ENCODE measurements around the gene CCNI2. TPM values are rescaled to one million over a fixed set of nuclear protein-coding genes. Genes with fewer than 3 reads are reported as not detected.

CCNI2 gene
- polyA plus RNA-seq, 12 donors = 0.11 to 1.8 (median 0.77) TPM; not detected in 2

DNA sequence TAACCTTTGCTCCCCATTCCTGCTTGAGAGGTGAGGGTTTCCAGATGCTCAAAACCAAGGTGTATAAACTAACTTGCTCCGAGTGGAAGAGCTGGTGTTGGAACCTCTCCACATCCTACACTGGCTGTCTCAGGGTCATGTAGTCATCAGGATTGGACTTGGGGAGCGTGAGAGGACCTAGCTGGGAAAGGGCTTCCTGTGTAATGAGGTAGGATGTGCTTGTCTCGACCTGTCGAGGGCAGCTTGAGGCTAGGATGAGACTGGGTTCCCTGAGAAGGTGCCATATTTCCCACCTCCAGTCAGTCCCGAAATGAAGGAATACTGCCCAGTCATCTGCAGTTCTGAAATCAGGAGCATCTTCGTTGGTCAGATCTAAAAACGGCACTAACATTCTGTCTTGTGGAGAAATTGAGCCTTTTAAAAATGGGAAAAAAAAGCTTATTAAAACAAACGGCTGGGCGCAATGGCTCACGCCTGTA lies 1.3 kb downstream of the CCNI2 start:
- DNase-seq = no peak

DNA sequence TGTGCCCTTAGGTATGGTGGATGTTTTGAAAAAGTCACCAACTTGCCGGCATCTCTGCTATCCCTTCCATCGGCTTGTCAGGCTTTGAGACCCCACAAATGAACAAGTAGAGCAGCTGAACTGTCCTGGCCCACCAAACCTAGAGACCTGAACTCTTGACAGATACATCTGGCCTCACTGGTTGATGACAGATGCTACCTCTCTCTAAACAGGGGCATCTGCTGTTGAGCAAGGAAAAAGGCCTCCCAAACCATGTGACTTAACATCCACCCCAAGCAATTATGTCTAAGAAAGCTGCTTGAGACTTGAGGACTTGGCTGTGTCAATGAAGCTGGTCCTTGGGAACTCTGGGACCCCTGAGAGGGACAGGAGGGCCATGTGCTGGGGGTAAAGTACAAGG lies 2.3 kb downstream of the CCNI2 start:
- DNase-seq = no peak

DNA sequence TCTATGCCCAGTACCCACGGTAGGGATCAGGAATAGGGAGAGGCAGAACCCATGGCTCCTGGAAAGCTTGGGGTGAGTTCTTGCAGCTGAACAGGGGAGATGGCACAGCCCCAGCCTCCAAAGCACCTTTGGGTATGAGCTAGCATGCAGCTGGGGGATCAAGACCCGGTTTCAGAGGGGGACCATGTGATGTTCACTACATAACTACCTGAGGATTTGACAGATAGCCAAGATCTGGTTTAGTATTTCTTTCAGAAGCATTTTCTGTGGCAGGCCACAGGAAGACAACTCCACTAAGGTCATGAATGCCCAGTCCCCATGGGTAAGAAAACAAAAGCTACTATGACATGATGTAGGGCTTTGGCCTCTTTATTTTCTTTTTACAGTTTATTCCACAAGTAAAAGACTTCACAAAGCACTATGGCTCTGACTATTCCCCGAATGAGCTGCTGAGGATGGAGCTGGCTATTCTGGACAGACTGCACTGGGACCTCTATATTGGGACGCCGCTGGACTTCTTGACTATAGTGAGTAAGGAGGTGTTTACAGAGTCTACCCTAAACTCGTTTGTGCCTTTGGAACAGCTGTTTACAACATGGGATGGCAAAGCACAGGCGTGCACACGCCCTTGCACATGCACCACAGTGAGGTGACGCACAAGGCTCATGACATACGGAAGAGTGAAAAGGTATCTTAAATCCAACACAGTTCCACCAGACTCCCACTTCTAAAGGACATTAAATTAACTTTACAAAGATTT lies 3.4 kb downstream of the CCNI2 start:
- DNase-seq = no peak

DNA sequence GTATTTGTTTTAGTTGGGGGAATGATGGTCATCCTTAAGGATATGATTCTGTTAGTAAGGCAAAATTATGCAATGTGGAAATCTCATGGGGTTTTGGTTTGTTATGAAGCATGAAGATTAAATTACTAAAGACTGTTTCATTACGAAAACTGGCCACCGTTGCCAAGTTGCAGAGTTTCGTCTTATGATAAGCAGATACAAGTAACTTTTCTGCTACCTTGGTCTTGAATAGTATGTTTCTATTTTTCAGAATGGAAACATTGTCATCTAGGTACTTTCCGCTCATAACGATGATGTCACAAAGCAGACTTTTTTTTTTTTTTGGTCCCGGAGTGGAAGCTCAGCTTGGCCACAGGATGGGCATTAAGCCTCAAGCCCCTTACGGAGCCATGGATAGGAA lies 4.2 kb downstream of the CCNI2 start:
- DNase-seq = no peak

DNA sequence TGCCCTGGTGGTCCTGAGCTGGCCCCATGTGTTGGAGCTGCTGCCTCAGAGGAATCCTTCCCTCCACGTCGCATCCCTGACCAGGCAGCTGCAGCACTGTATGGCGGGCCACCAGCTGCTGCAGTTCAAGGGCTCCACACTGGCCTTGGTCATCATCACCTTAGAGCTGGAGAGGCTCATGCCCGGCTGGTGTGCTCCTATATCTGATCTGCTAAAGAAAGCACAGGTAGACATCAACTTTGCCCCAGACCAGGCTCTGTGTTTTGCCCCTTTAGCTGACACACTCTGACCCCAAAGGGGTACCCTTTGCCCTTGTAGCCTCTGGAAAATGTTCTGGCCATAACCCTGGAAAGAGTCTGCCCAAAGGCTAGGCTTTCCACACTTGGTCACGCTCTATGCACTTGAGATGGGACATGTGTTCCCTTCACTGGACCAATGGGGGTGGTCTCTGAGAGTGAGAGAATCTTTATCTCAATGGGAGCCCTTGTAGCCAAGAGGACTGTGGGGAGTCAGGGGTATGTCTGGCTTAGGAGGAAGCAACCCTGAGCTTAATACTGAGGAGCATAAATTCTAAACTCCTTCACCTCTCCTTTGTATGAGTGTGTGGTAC lies 4.8 kb downstream of the CCNI2 start:
- DNase-seq = no peak

DNA sequence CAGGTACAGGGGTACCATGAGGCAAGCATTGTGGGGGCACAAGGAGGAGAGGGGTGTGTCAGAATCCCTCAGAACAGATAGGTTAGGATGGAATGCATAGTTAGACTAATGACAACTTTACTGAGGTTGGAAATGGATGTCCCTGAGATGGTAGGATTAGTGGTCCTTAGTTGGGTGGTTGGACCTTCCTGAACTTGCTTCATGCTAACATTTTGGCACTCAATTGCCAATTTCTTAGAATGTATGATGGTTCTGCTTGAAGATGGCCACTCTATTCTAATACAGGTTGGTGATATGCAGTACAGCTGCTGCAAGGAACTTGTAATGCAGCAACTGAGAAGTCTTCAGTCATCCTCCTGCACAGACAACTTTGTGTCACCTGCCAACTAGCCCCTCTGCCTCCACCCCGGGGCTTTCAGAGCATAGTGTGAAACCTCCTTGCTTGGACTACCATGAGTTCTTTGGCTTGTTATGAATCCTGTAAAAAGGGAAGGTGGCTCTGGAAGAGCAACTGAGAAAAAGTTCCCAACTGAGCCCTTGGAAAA lies 5.4 kb downstream of the CCNI2 start:
- no peak for DNase-seq

DNA sequence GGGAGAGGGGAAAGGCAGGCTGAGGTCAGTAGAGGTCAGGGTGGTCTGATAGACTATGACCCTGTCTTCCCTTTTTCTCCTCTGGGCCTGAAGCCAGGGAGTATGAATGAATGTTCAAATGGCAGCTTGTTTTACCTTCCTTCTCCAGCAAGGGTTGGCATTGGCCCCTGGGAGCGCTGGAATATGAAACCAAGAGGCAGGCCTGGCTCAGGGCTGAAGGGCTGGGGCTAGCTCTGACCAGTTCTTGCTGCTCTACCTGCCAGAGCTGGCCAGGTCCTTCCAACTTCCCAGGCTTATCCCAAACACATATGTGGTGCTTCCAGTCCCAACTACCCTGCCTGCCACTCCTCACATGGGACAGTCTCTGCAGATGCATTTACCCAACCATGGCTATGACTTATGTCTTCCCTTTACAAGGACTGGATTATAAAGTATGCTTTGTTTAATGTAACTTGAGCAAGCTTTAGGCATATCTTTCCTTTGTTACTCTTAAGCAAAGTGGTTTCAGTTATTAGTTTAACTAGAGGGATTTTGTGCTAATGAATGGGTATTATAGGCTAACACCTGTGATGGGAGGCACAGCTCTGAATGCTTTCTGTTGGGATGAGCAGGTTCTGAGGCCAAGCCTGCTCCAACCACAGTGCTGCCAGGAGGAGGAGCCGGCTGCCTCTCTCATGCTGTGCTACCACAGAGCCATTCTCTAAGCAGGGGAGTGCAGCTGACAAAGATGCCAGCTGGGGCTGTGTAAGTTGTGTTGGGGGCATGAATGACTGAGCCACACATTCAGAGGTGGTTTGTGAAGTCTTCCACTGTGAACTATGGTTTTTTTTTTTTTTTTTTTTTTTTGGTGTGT lies 6.1 kb downstream of the CCNI2 start:
- DNase-seq = no peak

DNA sequence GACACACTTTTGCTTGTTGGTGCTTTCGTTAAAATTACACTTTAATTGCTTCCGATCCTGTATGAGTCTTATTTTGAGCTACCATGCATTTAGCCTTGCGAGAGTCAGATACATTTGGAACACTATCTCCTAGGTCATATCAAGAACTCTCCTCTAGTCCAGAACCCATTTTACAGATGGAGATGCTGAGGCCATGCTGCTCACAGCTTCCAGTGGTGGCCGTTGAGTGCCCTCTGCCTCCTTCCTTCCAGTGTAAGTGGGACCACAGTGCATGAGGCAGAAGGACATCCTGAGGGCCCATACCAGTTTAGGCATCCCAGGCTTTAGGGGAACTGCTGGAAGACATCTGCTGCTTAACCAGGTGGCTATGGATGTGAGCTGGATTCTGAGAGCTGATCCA lies 6.9 kb downstream of the CCNI2 start:
- DNase-seq = no peak

DNA sequence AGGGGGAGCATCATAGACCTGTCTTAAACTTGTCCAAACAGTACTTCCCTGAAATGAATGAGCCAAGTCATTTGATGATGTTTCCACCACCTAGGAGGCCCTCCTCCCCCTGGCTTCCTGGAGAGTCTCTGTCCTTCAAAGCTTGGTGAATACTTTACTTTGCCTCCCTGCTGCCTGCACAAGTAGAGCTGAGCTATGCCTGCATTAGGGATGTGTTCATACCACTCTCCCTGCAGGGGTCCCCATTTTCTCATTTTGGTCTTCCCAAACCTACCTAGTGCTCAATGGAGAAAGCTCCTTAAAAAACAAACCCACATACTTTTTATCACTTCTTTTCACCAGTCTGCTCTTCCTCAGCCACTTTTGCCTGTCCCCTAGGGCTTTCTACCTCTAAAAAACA lies 7.7 kb downstream of the CCNI2 start:
- DNase-seq = no peak

DNA sequence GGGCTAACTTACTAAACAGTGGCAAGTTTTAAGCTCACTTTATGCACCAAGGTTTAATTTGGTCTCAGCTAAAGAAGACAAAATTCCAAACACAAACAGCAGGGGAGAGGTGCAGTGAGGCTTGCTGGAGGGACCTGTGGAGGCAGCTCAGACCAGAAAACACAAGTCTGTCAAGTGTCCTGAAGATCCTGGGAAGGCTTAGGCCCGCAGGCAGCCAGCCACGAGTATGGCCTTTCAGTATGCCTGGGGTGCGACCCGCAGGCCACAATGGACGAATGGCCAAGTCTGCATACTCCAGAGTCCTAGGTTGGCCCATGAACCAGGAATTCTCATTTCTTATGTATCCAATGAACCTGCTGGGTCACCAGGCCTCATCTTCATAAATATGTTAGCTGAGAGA lies 9.3 kb downstream of the CCNI2 start:
- no peak for DNase-seq

DNA sequence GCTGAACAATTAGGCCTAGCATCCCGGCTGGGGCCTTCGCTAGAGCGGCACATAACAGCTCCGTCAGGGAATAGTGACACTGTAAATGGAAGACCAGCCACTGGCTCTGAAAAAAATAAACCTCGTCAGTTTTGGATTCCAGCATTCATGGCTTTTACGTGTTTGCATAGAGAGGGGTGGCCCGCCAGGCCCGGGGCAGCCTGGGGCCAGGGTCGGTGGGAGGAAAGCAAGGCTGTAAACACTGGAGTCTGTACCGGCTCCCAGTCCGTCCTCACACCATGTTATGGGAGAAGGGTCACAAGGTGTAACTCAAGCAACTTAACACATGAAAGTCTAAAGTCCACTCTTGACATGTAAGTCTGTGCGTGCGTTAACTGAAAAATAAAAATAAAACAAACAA lies 11.2 kb downstream of the CCNI2 start:
- DNase-seq = no peak

DNA sequence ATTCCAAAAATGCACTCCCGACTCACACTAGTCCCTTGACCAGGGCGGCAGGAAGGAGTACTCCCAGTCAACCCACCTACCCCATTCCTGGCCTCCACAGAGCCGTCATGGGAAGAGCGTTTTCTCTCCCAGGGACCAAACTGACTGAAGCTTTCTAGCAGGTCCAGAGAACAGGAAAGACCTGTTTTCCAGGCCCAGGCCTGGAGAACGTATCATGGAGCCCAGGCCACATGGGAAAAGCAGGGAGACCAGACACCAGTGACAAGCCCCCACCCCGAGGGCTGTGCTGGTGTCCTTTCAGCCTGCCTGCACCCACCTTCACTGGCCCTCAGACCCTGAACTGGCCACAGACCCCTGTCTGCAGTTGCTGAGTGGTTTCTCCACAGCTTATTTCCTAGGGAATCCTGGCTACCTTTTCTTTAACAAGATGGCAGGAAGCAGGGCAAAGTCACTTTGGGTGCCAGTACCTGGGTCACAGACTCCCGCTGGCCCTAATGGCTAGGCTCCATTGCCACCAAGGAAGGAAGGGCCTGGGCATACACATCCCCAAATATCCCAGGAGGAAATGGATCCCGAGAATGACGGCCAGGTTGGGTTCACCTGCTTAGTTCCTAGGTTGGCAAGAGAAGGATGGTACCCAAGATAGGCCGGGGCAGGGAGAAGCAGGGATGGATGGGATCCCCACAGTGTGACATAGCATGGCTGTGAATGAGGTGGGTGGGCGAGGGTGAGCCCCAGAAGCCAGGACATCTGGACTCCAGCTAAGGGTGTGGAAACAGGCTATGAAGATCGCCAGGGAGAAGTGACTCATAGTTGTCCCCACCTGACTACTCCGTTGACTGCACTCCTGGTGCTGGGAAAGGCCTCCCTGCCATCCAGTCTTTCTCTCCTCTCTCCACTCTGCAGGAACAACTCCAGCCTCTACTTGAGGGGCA lies 12.2 kb downstream of the CCNI2 start:
- DNase-seq = no peak

DNA sequence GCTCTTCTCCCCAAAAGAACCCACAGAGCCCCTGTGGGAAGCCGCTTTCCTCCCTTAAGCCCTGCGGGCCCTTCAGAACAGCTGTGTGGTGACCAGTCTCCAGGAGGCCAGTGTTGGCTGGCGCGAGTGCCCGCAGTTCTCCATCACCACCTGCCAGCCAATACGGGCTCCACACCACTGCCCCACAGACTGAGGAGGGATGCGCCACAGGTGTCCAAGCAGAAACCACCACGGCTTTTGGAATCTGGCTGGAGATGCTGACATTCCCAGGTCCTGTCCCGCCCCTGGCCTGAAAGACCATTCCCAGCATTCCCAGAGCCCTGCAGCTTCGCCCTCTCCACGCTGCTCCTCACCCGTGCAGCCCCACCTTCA lies 12.8 kb downstream of the CCNI2 start:
- no peak for DNase-seq

DNA sequence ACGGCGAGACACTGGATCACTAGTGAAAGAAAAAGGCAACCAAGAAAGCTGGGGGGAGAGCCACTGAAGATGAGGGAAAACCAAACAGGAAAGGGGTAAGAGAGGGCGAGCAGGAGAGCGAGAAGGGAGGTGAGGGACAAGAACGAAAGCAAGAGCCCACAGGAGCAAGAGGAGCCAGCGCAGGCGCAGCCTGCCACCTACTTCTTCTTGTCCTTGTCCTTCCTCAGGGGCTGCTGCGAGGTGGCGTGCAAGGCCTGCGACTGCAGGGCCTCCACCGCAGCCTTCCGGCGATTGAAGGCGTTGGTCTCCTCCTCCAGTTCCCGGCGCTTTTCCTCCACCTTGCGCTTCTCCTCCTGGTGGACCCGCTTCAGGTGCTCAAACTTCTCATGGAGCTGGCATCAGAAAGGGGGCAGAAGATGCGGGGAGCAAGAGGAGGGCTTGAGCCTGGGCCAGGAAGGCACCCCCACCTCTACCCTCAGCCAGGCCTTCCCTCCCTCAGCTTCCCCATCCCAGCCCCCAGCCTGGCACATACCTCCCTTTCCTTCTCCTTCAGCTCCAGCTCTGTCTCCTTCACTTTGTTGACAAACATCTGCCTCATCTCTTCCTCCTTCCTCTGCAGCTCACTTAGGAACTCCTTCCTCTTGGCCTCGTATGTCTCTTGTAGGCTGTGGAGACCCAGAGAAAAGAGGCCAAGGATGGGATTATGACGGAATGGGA lies 13.5 kb downstream of the CCNI2 start:
- DNase-seq = no peak

DNA sequence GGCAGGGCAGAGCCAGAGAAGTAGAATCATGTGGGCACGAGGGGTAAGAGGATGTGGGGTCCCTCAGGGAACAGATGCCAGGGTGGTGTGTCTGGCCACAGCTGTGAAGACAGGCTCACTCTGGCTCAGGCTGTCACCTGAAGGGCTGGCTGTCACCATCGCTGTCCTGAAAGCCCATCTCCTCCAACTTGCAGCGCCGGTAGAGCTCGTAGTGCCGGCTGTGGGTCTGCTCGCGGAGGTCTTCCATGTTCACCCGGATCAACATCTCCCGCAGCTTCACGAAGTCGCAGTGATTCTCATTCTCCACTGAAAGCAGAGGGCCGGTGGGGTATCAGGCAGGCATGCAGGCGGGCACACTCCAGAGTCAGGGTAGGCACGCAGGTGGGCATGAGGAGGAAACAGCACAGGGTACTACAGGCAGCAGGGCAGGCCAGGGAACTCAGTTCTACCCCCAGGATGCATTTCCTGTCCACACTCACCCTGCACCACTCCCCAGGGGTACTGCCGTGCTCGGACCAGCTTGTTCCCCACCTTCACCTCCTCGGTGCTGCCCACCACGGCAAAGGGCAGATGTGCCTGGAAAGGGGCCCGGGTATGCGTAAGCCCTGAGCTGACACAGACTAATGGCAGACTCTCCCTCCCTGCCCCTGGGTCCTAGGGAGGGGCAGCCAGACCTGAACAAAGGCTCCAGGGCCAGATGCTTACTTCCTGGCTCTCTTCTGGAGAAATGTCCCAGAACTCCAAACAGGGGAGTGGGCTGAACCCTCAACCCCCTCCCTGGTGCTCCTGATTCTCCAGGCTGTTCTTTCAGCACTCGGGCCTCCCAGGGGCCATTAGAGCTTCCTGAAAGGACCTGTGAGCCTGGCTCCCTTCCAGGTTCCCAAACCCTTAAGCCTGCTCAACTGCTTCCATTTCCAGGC lies 14.4 kb downstream of the CCNI2 start:
- DNase-seq = no peak

DNA sequence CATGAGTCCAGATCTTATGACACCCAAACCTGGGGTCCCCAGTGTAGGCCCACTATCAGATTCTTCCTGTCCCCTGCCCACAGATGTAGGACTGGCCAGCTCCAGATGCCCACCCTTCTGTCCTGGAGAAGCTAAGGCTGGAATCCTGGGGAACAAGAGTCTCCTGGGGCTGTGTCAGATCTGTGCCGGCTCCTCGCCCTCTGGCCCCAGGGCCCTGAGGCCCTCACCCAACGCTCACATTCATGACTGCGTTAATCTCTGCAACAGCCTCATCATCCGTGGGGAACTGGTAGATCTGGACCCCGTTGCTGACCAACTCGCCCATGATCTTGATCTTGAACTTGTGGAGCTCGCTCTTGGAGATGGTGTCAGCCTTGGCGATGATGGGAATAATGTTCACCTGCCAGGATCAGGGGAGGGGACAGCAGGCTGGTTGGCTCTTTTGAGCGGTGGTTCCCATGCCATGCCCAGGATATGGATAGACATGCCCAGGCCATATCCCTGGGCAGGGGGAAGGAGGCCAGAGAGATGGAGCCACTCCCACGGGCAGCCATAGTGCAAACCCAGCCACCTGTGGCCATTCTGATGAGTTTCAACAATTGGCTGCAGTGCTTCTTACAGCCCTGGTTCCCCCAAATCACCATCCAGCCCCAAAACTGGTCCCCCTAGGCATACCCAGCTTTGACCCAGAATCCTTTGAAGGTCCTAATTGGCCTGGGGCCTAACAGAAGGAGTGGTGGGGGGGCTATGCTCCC lies 15.2 kb downstream of the CCNI2 start:
- no peak for DNase-seq

DNA sequence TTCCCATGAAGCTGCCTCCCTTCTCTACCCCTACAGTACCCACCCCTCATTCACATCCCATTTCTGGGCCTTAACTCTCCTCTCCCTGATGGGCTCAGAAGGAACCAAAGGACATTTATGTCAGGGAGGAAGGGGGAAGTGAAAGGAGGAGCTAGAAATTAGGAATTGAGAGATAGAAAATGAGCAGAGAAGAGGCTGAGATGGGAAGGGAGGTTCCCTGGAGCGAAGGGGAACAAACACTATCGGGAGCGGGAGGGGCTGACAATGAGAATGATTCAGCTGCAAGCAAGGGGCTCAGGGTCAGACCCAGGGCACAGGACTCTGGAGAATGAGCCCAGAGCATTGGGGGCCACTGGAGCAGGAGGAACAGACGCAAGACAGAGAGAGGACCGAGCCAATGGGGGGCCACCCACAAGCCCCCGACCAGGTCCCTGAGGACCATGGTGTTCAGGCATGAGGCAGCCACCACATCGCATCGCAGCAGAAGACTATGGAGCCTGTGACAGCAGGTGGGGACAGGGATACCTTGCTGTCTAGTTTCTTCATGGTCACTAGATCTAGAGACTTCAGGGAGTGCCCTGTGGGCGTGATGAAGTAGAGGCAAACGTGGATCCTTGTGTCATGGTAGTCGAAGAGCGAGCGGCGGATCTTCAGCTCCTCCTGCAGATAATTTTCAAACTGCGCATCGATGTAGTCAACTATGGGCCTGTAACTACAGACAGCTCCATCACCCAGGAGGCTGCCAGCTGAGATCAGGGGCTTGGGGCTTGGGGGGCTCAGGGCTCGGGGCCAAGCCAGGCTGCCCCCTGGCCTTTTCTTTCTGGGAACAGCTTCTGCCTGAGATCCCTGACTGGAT lies 16.2 kb downstream of the CCNI2 start:
- no peak for DNase-seq

DNA sequence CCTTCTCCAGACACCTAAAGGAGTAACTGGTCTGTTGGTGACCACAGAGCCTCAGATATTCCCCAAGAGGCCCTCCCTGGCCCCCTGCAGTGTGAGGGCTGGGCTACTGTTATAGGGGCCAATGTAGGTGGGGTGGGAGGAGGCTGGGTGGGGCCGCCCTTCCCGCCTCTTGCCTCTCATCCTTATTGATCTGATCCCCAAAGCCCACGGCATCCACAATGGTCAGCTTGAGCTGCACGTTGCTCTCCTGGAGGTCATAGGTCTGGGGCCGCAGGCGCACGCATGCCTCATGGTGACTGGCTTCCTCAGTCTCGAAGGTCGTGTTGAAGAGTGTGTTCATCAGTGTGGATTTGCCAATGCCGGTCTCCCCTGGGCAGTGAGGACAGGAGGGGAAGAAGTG lies 16.8 kb downstream of the CCNI2 start:
- DNase-seq = no peak
